HG02571 (cell line): ENCODE data around the gene RAB31.
"Not testable (repeated sequence)": the region's sequence is repeated elsewhere in the genome, so short reads cannot be mapped to it uniquely, and the experiment has no call there.

Source experiments
- ATAC-seq: cut with Tn5 transposase; IDR thresholded peaks from one replicate; pipeline ENCODE4 v1.9.1; 2021; ENCODE audit warnings: mild to moderate bottlenecking, moderate library complexity; ENCODE audit not compliant: unreplicated experiment

Gene RAB31

DNA sequence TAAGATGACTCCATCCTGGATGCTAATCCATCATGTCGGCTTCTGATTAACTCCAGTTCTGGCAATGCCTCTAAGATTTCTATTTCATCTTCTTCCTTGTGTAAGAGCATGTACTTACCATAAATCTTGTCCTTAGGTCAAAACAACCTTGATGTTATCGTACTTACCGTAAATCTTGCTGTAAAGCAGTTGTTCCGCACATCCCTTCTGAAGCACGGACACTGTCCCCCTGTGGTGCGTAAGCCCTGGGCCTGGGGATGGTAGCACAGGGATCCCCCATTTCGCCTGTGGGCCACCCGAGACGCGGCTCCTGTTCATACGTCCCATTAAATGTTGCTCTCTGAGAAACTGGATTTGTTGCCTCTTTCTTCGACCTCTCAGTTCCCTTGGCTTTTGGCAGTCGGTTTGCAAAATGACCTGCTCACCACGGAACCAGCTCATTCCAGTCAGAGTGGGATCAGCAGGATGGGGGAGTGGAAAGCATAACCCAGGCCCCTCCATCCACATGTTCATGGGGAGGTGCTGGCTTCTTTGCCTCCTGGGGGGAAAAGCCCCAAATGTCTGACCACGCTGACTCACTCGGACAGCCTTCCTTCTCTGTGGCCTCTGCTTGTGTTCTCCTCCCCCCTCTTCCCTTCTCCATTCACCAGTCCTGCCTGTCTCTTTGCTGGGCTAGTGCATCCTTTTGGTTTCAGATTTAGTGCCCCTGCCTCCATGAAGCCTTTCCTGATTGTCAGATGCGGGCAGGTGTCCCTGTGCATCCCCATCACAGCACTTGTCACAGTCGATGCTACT is 49.9 kb downstream of the RAB31 start:
- ATAC-seq: no peak

GRCh38 chr18:9758624-9759075 is 50.5 kb downstream of the RAB31 start:
- ATAC-seq: no peak

- ATAC-seq: no peak
Observed at GRCh38 chr18:9760641-9761040, 52.5 kb downstream of the RAB31 start.

DNA sequence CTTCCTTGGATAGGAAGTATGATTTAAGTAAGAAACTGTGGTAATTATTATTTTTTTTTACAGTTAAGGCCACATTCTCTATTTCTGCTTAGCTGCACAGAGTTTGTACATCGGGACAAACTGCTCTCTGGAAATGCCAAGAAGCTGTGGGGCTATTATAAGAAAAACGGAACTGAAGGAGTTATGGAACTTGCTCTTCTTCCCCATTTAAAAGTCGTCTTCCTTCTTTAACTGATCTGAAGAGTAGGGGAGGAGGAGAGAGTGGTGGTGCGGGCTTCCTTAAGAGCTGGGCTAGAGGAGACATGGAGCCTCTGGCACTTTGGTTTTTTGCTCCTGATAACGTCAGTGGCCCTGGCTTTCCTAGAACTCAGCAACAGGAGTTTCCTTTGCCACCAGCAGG is 54.4 kb downstream of the RAB31 start:
- ATAC-seq: no peak

DNA sequence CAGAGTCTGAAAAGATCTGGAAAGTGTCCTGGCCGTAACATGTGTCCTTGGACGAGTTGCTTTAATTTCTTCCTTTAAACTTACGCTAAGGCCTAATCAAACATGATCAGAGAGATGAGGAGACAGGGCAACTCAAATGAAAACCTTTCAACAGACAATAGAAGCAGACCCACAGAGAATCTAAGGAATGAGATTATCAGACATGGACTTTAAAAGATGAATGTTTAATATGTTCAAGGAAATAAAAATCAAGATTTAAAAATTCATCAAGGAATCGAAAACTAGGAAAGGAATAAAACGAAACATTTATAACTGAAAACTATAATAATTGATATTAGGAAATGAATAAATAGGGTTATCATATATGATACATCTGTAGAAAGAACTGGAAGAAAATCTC is 55.1 kb downstream of the RAB31 start:
- ATAC-seq: no peak

- ATAC-seq: no peak
Observed at GRCh38 chr18:9764011-9764481, 55.9 kb downstream of the RAB31 start.

- ATAC-seq: no peak
Observed at GRCh38 chr18:9765501-9765900, 57.4 kb downstream of the RAB31 start.

DNA sequence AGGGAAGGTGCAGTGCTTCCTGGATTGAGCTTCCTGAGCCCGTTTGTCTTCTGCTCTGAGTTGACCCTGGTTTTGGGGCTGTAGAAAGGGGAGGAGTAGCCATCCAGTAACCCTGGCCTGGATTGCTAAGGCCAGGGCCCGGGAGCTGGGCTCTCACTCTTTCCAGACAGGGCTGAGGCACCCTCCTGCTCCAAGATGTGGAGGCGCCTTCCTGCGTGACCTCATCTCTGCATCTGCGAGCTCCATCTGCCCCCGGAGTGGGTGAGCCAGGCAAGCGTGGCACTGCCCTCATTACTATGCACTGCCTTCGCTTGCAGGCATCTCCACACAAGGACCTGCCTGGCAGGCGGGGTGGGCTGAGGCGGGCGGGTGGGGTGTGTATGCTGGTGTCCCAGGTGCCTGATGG is 58.0 kb downstream of the RAB31 start:
- no peak for ATAC-seq

DNA sequence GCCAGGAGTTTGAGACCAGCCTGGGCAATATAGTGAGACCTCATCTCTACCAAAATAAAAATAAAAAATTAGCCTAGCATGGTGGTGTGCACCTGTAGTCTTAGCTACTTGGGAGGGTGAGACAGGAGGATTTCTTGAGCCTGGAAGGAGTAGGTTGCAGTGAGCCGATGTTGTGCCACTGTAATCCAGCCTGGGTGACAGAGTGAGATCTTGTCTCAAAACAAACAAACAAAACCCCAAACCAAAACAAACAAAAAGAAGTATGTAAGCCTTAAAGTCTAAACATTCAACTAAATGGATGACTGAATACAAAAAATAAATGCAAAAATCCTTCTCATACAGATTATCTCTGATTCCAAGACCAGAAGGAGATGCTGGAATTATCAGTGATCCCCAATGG is 58.6 kb downstream of the RAB31 start:
- ATAC-seq: no peak

DNA sequence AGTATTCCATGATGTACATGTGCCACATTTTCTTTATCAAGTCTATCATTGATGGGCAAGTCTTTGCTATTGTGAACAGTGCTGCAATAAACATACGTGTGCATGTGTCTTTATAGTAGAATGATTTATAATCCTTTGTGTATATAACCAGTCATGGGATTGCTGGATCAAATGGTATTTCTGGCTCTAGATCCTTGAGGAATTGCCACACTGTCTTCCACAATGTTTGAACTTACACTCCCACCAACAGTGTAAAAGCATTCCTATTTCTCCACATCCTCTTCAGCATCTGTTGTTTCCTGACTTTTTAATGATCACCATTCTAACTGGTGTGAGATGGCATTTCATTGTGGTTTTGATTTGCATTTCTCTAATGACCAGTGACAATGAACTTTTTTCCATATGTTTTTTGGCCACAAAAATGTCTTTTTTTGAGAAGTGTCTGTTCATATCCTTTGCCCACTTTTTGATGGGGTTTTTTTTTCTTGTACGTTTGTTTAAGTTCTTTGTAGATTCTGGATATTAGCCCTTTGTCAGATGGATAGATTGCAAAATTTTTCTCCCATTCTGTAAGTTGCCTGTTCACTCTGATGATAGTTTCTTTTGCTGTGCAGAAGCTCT is 60.1 kb downstream of the RAB31 start:
- ATAC-seq: not testable (repeated sequence)

DNA sequence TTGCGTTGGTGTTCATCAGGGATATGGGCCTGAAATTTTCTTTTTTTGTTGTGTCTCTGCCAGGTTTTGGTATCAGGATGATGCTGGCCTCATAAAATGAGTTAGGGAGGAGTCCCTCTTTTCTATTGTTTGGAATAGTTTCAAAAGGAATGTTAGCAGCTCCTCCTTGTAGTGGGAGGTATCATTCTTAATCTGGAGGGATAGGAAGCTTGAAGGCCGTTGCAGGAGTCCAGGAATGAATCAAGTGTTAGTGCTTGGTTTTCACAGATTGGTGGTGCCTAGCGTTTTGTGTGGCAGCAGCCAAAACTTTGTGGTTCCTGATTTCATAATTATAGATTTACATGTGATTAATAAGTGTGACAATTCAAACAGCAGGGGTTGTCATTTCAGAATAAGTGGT is 62.0 kb downstream of the RAB31 start:
- ATAC-seq: not testable (repeated sequence)

- no peak for ATAC-seq
Observed at GRCh38 chr18:9771261-9771976, 63.3 kb downstream of the RAB31 start.

DNA sequence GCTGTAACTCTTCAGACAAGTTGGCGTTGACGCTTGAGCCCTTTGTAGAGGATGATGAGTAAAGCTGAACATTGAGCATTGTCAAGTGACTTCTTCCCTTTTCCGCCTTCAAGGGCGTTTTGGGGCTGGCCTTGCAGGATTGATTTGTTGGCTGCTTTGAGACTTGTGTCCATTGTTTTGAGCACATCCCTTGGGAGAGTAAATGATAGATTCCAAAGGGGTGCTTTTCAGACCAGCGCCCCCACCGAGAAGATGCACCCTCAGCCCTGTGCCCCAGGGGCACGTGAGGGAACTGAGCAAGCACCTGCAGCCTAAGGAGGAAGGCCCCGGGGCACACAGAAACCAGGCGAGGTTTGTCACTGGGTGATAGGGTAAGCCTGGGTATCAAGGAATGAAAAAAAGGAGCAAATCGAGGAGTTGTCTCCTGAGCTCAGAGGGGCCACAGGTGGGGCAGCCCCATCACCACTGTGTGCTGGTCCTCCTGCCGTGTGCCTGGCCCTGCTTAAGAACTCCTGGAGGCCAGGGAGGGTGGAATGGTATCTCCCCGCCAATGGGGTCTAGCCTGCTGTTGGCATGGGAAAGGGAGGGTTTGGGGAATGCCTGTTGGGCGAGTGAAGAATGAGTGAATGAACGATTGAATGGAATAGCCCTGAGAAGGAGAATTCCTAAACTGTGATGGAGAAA is 64.0 kb downstream of the RAB31 start:
- no peak for ATAC-seq

GRCh38 chr18:9772847-9773677 is 65.0 kb downstream of the RAB31 start:
- ATAC-seq: no peak

DNA sequence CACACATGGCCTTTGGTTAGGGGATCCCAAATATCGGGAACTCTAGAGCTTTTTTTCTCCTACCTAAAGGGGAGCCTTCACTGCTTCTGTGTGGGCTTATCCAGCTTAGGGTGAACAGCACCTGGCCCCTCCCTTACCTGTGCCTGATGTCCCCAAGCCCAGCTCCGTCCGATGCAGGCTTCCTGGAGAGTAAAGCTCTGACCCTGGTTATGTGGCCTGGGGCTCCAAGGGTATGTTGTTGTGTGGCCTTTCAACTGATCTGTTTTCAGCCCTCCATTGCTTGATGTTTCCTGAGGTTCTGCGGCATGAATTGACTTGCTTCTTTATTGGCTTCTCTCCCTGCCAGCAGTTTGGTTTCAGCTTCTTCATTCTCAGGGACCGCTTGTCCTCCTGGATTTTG is 66.0 kb downstream of the RAB31 start:
- ATAC-seq: no peak

GRCh38 chr18:9775178-9775577 is 67.1 kb downstream of the RAB31 start:
- no peak for ATAC-seq

- no peak for ATAC-seq
Observed at GRCh38 chr18:9779630-9780029, 71.5 kb downstream of the RAB31 start.

DNA sequence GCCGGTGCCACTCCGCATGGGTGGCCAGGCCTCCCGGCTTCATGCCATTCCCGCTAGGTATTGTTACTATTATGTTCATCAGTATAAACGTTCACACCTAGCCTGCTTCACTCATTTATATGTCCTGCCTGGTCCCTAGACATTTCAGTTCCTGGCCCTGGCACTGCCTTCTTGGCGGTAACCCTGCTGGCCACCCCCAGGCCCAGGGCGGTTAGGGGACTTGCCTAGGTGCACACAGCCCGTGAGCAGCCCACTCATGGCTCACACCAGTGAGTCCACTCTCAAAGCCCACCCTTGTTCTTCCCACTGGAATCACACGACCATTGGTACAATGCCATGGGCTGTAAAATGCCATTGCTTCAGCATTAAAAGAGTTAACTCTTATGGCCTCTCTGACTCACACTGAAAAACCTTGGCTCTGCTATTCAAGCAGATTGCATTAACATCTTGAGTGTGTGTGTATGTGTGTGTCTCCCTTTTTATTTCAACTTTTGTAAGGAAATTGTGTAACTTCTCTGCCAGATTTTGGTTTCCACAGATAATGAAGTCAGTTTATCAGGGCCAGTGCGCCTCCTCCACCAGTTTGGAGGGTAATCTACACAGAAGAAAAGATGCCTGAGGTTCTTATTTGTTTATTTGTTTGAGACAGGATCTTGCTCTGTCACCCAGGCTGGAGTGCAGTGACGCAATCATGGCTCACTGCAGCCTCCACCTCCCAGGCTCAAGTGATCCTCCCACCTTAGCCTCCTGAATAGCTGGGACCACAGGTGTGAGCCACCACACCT is 74.2 kb downstream of the RAB31 start:
- no peak for ATAC-seq

GRCh38 chr18:9786631-9787030 is 78.5 kb downstream of the RAB31 start:
- no peak for ATAC-seq

DNA sequence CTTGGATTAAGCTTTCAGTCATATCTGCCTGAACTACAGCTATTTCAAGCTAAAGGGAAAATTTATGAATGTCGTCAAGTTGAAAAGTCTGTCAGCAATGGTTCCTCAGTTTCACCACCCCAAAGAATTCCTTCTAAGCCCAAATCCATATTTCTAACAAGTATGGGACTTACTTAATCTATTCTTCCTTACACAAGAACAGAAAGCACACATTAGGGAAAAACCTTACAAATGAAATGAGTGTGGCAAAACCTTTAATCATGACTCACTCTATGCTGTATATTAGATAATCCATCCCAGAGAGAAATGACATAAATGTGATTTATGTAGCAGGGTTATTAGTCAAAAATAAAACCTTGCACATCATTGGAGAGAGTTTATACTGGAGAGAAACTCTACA is 78.9 kb downstream of the RAB31 start:
- ATAC-seq: no peak
